Endothelial cell of umbilical vein (primary cell): Measurements from ENCODE around the gene FAM3B. TPM values are rescaled to one million over a fixed set of nuclear protein-coding genes. Genes with fewer than 3 reads are reported as not detected.

Source experiments
- BruUV-seq: library from RNA; stranded (reverse); fragments of 400-500 nt; replicated peaks from 2 replicates; lab custom pipeline; 2021; lab: Mats Ljungman, UMichigan
- CTCF ChIA-PET: fragments of 300-600, 350-600 bp; sonication (Branson Sonifier 250); formaldehyde crosslinking; loops from one replicate; lab custom pipeline; 2021; ENCODE audit warnings: antibody characterized with exemption, inconsistent platforms; lab: Charles Lee
- POLR2A ChIA-PET: fragments of 300-600, 350-600 bp; sonication (Branson Sonifier 250); formaldehyde crosslinking; loops from one replicate; lab custom pipeline; 2021; ENCODE audit warnings: antibody characterized with exemption, inconsistent platforms; lab: Charles Lee
- DNase-seq: peaks from one replicate; pipeline ENCODE4 v3.0.0-alpha.2; 2011; ENCODE audit warnings: low read depth, low spot score
- FAIRE-seq: peaks from 2 replicates; lab custom pipeline; 2011; peaks lifted over from hg19 to GRCh38; lab: Jason Lieb, UNC
- H2AFZ ChIP-seq: 2 replicates; pipeline ENCODE4 v1.6.0; 2012; ENCODE audit warnings: low read depth, low read length, control low read depth, inconsistent platforms
- H3K27ac ChIP-seq: 2 replicates; pipeline ENCODE4 v1.5.1; 2011; ENCODE audit warnings: low read depth, mild to moderate bottlenecking, control low read depth, low read length, moderate library complexity; ENCODE audit not compliant: insufficient read depth
- H3K27me3 ChIP-seq, 2 experiments: 2 replicates each; pipeline versions ENCODE4 v1.6.0 to v1.6.1; 2011; ENCODE audit warnings: low read length in 2 of 2, mixed read lengths in 1 of 2; ENCODE audit not compliant: control insufficient read depth in 2 of 2, insufficient read depth in 2 of 2
- H3K36me3 ChIP-seq, 2 experiments: 2 replicates in 1 of 2; 3 replicates in 1 of 2; pipeline ENCODE4 v1.5.1; 2011; ENCODE audit warnings: low read length in 2 of 2, mild to moderate bottlenecking in 1 of 2, moderate library complexity in 1 of 2; ENCODE audit not compliant: control insufficient read depth in 2 of 2, insufficient read depth in 2 of 2; ENCODE audit errors: extremely low read depth in 1 of 2
- H3K4me1 ChIP-seq: 3 replicates; pipeline ENCODE4 v1.5.1; 2011; ENCODE audit warnings: mild to moderate bottlenecking, low read length; ENCODE audit not compliant: control insufficient read depth, insufficient read depth; ENCODE audit errors: extremely low read depth
- H3K4me2 ChIP-seq: 2 replicates; pipeline ENCODE4 v1.6.1; 2011; ENCODE audit warnings: low read length, control low read depth, mixed read lengths; ENCODE audit not compliant: insufficient read depth
- H3K4me3 ChIP-seq, 3 experiments: fragments of 200-600 bp in 1 of 3; sonication (generic), shearing (Covaris generic) in 1 of 3; replicated peaks in 1 of 3; 2 replicates each; pipeline ENCODE4 v1.5.1; 2011 to 2016; ENCODE audit warnings: control low read depth in 3 of 3, low read length in 3 of 3, mild to moderate bottlenecking in 2 of 3, inconsistent platforms in 1 of 3, low read depth in 1 of 3, moderate library complexity in 1 of 3; ENCODE audit not compliant: insufficient read depth in 1 of 3
- H3K79me2 ChIP-seq: 2 replicates; pipeline ENCODE4 v1.6.0; 2012; ENCODE audit warnings: low read length, inconsistent platforms; ENCODE audit not compliant: control insufficient read depth, insufficient read depth
- H3K9ac ChIP-seq: replicated peaks from 2 replicates; pipeline ENCODE3; 2011; ENCODE audit warnings: low read length, control low read depth; ENCODE audit not compliant: insufficient read depth; ENCODE audit errors: extremely low read depth
- H3K9me1 ChIP-seq: replicated peaks from 3 replicates; pipeline ENCODE4 v1.6.0; 2011; ENCODE audit warnings: mild to moderate bottlenecking, low read length; ENCODE audit not compliant: control insufficient read depth, insufficient read depth; ENCODE audit errors: extremely low read depth
- H3K9me3 ChIP-seq: replicated peaks from 2 replicates; pipeline ENCODE4 v1.5.1; 2012; ENCODE audit warnings: low read length, inconsistent platforms; ENCODE audit not compliant: control insufficient read depth, insufficient read depth
- H4K20me1 ChIP-seq: replicated peaks from 2 replicates; pipeline ENCODE3; 2011; ENCODE audit warnings: mild to moderate bottlenecking, low read length; ENCODE audit not compliant: control insufficient read depth, insufficient read depth; ENCODE audit errors: extremely low read depth
- EZH2 ChIP-seq: IDR thresholded peaks from 2 replicates; pipeline ENCODE4 v1.6.1; 2012; ENCODE audit warnings: borderline replicate concordance, low read depth, mild to moderate bottlenecking, moderate library complexity, low read length, inconsistent platforms; ENCODE audit not compliant: severe bottlenecking
- FOS ChIP-seq: IDR thresholded peaks from 2 replicates; pipeline ENCODE4 v1.6.1; 2011; ENCODE audit warnings: mild to moderate bottlenecking, low read length, moderate library complexity, borderline replicate concordance; ENCODE audit not compliant: insufficient read depth
- GATA2 ChIP-seq: IDR thresholded peaks from 2 replicates; pipeline ENCODE4 v1.7.0; 2011; ENCODE audit warnings: low read depth, mild to moderate bottlenecking, moderate library complexity, mixed read lengths, low read length; ENCODE audit not compliant: insufficient read length, insufficient read depth
- JUN ChIP-seq: IDR thresholded peaks from 2 replicates; pipeline ENCODE4 v1.6.1; 2011; ENCODE audit warnings: borderline replicate concordance, low read depth; ENCODE audit not compliant: insufficient read length, insufficient read depth
- MYC ChIP-seq: IDR thresholded peaks from one replicate; pipeline ENCODE4 v1.6.1; 2011; ENCODE audit warnings: mild to moderate bottlenecking, low read depth, low read length
- POLR2A ChIP-seq: IDR thresholded peaks from 2 replicates; pipeline ENCODE4 v1.6.1; 2012; ENCODE audit warnings: low read depth, mild to moderate bottlenecking, control low read depth, low read length
- POLR2AphosphoS5 ChIP-seq: IDR thresholded peaks from 2 replicates; pipeline ENCODE4 v1.6.1; 2012; ENCODE audit warnings: low read depth, mild to moderate bottlenecking, control low read depth, low read length, moderate library complexity; ENCODE audit not compliant: insufficient read depth
- dilution Hi-C: fragments of 300-500 bp; cut with MboI; formaldehyde crosslinking; loops from one replicate; pipeline ENCODE4 v1.15.0; 2019; ENCODE audit warnings: low sequenced_read_pairs; ENCODE audit not compliant: extremely low pct_ligation_motif_present
- intact Hi-C: fragments of 100-400 bp; cut with micrococcal nuclease; formaldehyde crosslinking; loops from one replicate; pipeline ENCODE4 v1.10.0; 2022
- polyA plus RNA-seq, 4 experiments: library from polyadenylated mRNA; depleted of rRNA in 3 of 4; stranded (reverse) in 3 of 4; unstranded in 1 of 4; fragments of >200 nt; gene quantifications; 2 replicates each; pipeline versions ENCODE4 v1.2.1 to v1.2.3, GENCODE V29; 2011 to 2012; ENCODE audit warnings: missing spikeins in 1 of 4
- total RNA-seq: library from RNA; stranded (reverse); gene quantifications from 2 replicates; pipeline ENCODE4 v1.2.3, GENCODE V29; 2021
- TF ChIP-seq, protein P1 (sequence below), 2 donors: IDR thresholded peaks; 1 replicate in 1 of 2; 2 replicates in 1 of 2; pipeline ENCODE4 v1.5.1; 2011; ENCODE audit warnings: low read length in 2 of 2, mild to moderate bottlenecking in 2 of 2, moderate library complexity in 2 of 2, control low read depth in 1 of 2, inconsistent platforms in 1 of 2, low read depth in 1 of 2; ENCODE audit not compliant: insufficient read depth in 1 of 2; ENCODE audit errors: extremely low read depth in 1 of 2
- TF ChIP-seq, protein P2 (sequence below): IDR thresholded peaks from 2 replicates; pipeline ENCODE4 v1.6.1; 2011; ENCODE audit not compliant: insufficient read depth, insufficient read length

Gene FAM3B
- total and polyA plus RNA-seq, 2 donors (not counting 3 experiments of a cell fraction or from before 2014, with no cell fraction given): not detected

DNA sequence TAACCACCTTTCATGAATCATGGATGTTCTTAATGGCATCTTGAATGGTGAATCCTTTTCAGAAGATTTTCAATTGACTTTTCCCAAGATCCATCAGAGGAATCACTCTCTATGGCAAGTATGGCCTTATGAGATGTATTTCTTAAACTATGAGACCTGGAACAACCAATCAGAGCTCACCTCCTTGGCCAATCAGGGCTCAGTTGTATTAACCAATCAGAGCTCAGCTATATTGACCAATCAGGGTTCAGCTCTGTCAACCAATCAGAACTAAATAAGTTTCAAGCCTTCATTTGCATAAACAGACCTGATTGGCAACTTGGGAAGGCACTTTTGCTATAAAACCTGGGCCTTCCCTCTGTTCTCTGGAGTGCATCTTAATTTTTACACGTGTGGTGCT lies 13.6 kb upstream of the FAM3B start:
- FAIRE-seq (no peak), DNase-seq (no peak)
- Histone ChIP-seq H3K79me2 (no peaks in the 10 kb centered on the region), H3K36me3 (no peaks in the 10 kb centered on the region), H4K20me1 (no peaks in the 10 kb centered on the region), H2AFZ (no peak overlapping the region), H3K27ac (no peak overlapping the region), H3K27me3 (no peaks in the 10 kb centered on the region), H3K9me1 (no peaks in the 10 kb centered on the region), H3K4me2 (no peak overlapping the region), H3K4me1 (no peaks in the 10 kb centered on the region), H3K9ac (no peak overlapping the region), H3K4me3 (no peak overlapping the region), H3K9me3 (no peaks in the 10 kb centered on the region)
- CTCF ChIA-PET: no interaction called here
- POLR2A ChIA-PET: no interaction called here
- no TSS peak for BruUV-seq
- dilution Hi-C loops: no loop called here
- intact Hi-C loops: no loop called here
- no peak for TF ChIP-seq GATA2
- TF ChIP-seq EZH2: no peak
- TF ChIP-seq, protein P1, sequence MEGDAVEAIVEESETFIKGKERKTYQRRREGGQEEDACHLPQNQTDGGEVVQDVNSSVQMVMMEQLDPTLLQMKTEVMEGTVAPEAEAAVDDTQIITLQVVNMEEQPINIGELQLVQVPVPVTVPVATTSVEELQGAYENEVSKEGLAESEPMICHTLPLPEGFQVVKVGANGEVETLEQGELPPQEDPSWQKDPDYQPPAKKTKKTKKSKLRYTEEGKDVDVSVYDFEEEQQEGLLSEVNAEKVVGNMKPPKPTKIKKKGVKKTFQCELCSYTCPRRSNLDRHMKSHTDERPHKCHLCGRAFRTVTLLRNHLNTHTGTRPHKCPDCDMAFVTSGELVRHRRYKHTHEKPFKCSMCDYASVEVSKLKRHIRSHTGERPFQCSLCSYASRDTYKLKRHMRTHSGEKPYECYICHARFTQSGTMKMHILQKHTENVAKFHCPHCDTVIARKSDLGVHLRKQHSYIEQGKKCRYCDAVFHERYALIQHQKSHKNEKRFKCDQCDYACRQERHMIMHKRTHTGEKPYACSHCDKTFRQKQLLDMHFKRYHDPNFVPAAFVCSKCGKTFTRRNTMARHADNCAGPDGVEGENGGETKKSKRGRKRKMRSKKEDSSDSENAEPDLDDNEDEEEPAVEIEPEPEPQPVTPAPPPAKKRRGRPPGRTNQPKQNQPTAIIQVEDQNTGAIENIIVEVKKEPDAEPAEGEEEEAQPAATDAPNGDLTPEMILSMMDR (IDR thresholded peaks at IDR 0.05; ENCODE audit: extremely low read depth in 1 of 2, insufficient read depth in 1 of 2, low read depth in 1 of 2, low read length in 2 of 2): no peak
- TF ChIP-seq, protein P2, sequence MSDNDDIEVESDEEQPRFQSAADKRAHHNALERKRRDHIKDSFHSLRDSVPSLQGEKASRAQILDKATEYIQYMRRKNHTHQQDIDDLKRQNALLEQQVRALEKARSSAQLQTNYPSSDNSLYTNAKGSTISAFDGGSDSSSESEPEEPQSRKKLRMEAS: no peak
- TF ChIP-seq FOS: no peak
- TF ChIP-seq MYC: no peak
- no peak for TF ChIP-seq JUN
- TF ChIP-seq POLR2AphosphoS5: no peak
- no peak for TF ChIP-seq POLR2A
